GM12878 (cell line): Measurements from ENCODE around the gene NEK8.

ENCODE experiments used
- BACH1 ChIP-seq: fragments of 450-650 bp; IDR thresholded peaks from 2 replicates; pipeline ENCODE4 v1.6.1; 2017; ENCODE audit warnings: mild to moderate bottlenecking, borderline replicate concordance
- BHLHE40 ChIP-seq, 2 experiments: fragments of 450-650 bp in 1 of 2; IDR thresholded peaks; 2 replicates each; pipeline ENCODE4 v1.6.1; 2011 to 2017; ENCODE audit warnings: low read depth in 2 of 2, borderline replicate concordance in 1 of 2, improper control_type of control experiment in 1 of 2, low read length in 1 of 2, mild to moderate bottlenecking in 1 of 2
- CTCF ChIP-seq, 3 experiments: IDR thresholded peaks in 2 of 3; conservative IDR thresholded peaks in 1 of 3; 2 replicates each; pipeline ENCODE4 v1.5.1; 2011; ENCODE audit warnings: low read depth in 3 of 3, low read length in 3 of 3, mild to moderate bottlenecking in 3 of 3, control low read depth in 2 of 3, moderate library complexity in 2 of 3, inconsistent platforms in 1 of 3, mixed read lengths in 1 of 3; ENCODE audit not compliant: control insufficient read depth in 2 of 3, insufficient read depth in 1 of 3; ENCODE audit errors: extremely low read depth in 1 of 3
- EZH2 ChIP-seq: IDR thresholded peaks from 2 replicates; pipeline ENCODE4 v1.6.1; 2012; ENCODE audit warnings: low read depth, mild to moderate bottlenecking, control low read depth, inconsistent platforms, low read length, borderline replicate concordance; ENCODE audit not compliant: control insufficient read depth
- HCFC1 ChIP-seq: fragments of 150-350 bp; IDR thresholded peaks from 2 replicates; pipeline ENCODE4 v1.6.1; 2014; ENCODE audit warnings: low read length
- KDM1A ChIP-seq: fragments of 200-600 bp; sonication (generic); IDR thresholded peaks from 2 replicates; pipeline ENCODE4 v1.6.1; 2016; ENCODE audit warnings: borderline replicate concordance
- MXI1 ChIP-seq: fragments of 150-350 bp; IDR thresholded peaks from 2 replicates; pipeline ENCODE4 v1.6.1; 2011; ENCODE audit warnings: low read depth, mild to moderate bottlenecking, inconsistent platforms, low read length, improper control_type of control experiment
- MYC ChIP-seq: IDR thresholded peaks from 2 replicates; pipeline ENCODE4 v1.6.1; 2011; ENCODE audit warnings: mild to moderate bottlenecking, low read length, moderate library complexity, inconsistent platforms; ENCODE audit not compliant: insufficient read depth, insufficient replicate concordance, insufficient read length, severe bottlenecking
- NFYB ChIP-seq: IDR thresholded peaks from 2 replicates; pipeline ENCODE4 v1.6.1; 2011; ENCODE audit warnings: low read depth, mild to moderate bottlenecking, low read length, improper control_type of control experiment, moderate library complexity; ENCODE audit not compliant: insufficient read depth
- NRF1 ChIP-seq: conservative IDR thresholded peaks from 2 replicates; pipeline ENCODE4 v1.6.1; 2011; ENCODE audit warnings: mild to moderate bottlenecking, low read depth, low read length, improper control_type of control experiment
- POLR2A ChIP-seq: IDR thresholded peaks from 2 replicates; pipeline ENCODE4 v1.6.1; 2011; ENCODE audit warnings: low read depth, mild to moderate bottlenecking, low read length
- TARDBP ChIP-seq: IDR thresholded peaks from 2 replicates; pipeline ENCODE4 v1.6.1; 2016; ENCODE audit warnings: borderline replicate concordance
- ZNF24 ChIP-seq: fragments of 450-650 bp; IDR thresholded peaks from 2 replicates; pipeline ENCODE4 v1.6.1; 2017; ENCODE audit warnings: antibody characterized with exemption, mild to moderate bottlenecking

- no peak for TF ChIP-seq TARDBP
- no peak for TF ChIP-seq MYC
- no peak for TF ChIP-seq EZH2
- no peak for TF ChIP-seq NFYB
- no peak for TF ChIP-seq CTCF (IDR thresholded peaks at IDR 0.05 in 2 of 3, conservative IDR thresholded peaks at IDR 0.05 in 1 of 3; ENCODE audit: control insufficient read depth in 2 of 3, extremely low read depth in 1 of 3, insufficient read depth in 1 of 3, low read depth in 3 of 3, low read length in 3 of 3)
- TF ChIP-seq HCFC1 = no peak
- TF ChIP-seq POLR2A = peak; percentile 37; the same call in 1 of the 2 replicates
- no peak for TF ChIP-seq ZNF24
- no peak for TF ChIP-seq MXI1
- TF ChIP-seq KDM1A = no peak
- TF ChIP-seq BHLHE40 (IDR thresholded peaks at IDR 0.05; ENCODE audit: borderline replicate concordance in 1 of 2, low read depth in 2 of 2, low read length in 1 of 2) = no peak
- no peak for TF ChIP-seq BACH1
- TF ChIP-seq NRF1 = no peak
These were observed 30.0 kb downstream of the NEK8 start for GRCh38 chr17:28758411-28759121.
